Measurements from ENCODE around the gene FIGN.

- TF ChIP-seq EZH2 (IDR thresholded peaks at IDR 0.05; ENCODE audit: low read length, unreplicated experiment) (no peak), EZH2phosphoT487 (IDR thresholded peaks at IDR 0.05; ENCODE audit: borderline replicate concordance, low read length) (no peak)
- TF ChIP-seq, protein P1, sequence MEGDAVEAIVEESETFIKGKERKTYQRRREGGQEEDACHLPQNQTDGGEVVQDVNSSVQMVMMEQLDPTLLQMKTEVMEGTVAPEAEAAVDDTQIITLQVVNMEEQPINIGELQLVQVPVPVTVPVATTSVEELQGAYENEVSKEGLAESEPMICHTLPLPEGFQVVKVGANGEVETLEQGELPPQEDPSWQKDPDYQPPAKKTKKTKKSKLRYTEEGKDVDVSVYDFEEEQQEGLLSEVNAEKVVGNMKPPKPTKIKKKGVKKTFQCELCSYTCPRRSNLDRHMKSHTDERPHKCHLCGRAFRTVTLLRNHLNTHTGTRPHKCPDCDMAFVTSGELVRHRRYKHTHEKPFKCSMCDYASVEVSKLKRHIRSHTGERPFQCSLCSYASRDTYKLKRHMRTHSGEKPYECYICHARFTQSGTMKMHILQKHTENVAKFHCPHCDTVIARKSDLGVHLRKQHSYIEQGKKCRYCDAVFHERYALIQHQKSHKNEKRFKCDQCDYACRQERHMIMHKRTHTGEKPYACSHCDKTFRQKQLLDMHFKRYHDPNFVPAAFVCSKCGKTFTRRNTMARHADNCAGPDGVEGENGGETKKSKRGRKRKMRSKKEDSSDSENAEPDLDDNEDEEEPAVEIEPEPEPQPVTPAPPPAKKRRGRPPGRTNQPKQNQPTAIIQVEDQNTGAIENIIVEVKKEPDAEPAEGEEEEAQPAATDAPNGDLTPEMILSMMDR (conservative IDR thresholded peaks at IDR 0.05; ENCODE audit: low read depth, low read length) = no peak
Measured at GRCh38 chr2:163554864-163555263, 180.9 kb downstream of the FIGN start.
